Lower leg skin (tissue), 4 donors: Measurements from ENCODE around the gene MED10. TPM values are rescaled to one million over a fixed set of nuclear protein-coding genes. Genes with fewer than 3 reads are reported as not detected.
"Not testable (repeated sequence)": the region's sequence is repeated elsewhere in the genome, so short reads cannot be mapped to it uniquely, and the experiment has no call there.

Experiments
- DNase-seq, 2 donors: peaks; one replicate each; pipeline ENCODE4 v3.0.0-alpha.2; 2019; ENCODE audit warnings: low spot score in 2 of 2
- H3K4me3 ChIP-seq: fragments of 200-600 bp; sonication (generic); 2 replicates; pipeline ENCODE4 v1.5.1; 2017; ENCODE audit warnings: mild to moderate bottlenecking, low read depth; ENCODE audit not compliant: poor library complexity, severe bottlenecking
- CTCF ChIP-seq, 3 donors: fragments of 450-650 bp; IDR thresholded peaks; one replicate each; pipeline ENCODE4 v1.5.1; 2016; ENCODE audit warnings: antibody characterized with exemption in 3 of 3, mild to moderate bottlenecking in 3 of 3, moderate library complexity in 2 of 3
- POLR2A ChIP-seq, 2 donors: fragments of 450-650 bp; IDR thresholded peaks; one replicate each; pipeline ENCODE4 v1.6.1; 2016 to 2017; ENCODE audit warnings: antibody characterized with exemption in 2 of 2, mild to moderate bottlenecking in 1 of 2, moderate library complexity in 1 of 2
- WGBS, 2 donors: methylation state at CpG; one replicate each; pipeline ENCODE4 v1.1.5; 2018; 5-methylcytosine and 5-hydroxymethylcytosine counted together
- intact Hi-C: fragments of 100-400 bp; cut with DNase I; formaldehyde crosslinking; loops from one replicate; pipeline ENCODE4 v1.15.0; 2023; ENCODE audit warnings: low total_unique reads
- total RNA-seq, 4 donors: library from RNA; depleted of rRNA; stranded (reverse); fragments of >200 nt; gene quantifications; one replicate each; pipeline ENCODE4 v1.1.0, GENCODE V29; 2016

The MED10 gene
- total RNA-seq, 4 donors from 2014 or later, result 18.5 to 30.4 (median 24.9) TPM

GRCh38 chr5:6365142-6365976 is 13.0 kb downstream of the MED10 start:
- no peak for TF ChIP-seq POLR2A (IDR thresholded peaks at IDR 0.05)
- no peak for TF ChIP-seq CTCF (IDR thresholded peaks at IDR 0.05)
- intact Hi-C loops, result no loop called here
- 82 to 85% methylated on average over 15 of the region's 15 CpGs for WGBS, 2 donors
- no peak overlapping the region for H3K4me3 ChIP-seq
- peak in 1 of 2 donors; percentile 72 for DNase-seq

- intact Hi-C loops, DNase-seq: not testable (repeated sequence)
- WGBS, 2 donors, result 85 to 95% methylated on average over 4 of the region's 5 CpGs
Measured at GRCh38 chr5:6363454-6364011, 14.8 kb downstream of the MED10 start.

GRCh38 chr5:6362846-6363245 is 15.5 kb downstream of the MED10 start:
- 91 to 98% methylated on average over 7 of the region's 7 CpGs for WGBS, 2 donors
- TF ChIP-seq POLR2A (IDR thresholded peaks at IDR 0.05) (no peak), CTCF (IDR thresholded peaks at IDR 0.05) (no peak)
- intact Hi-C loops, result no loop called here
- peak in 1 of 2 donors; percentile 32 for DNase-seq
- no peak overlapping the region for H3K4me3 ChIP-seq

More at GRCh38 chr5:6363454-6364011, 14.8 kb downstream of the MED10 start:
- H3K4me3 ChIP-seq, result not testable (repeated sequence)

- TF ChIP-seq POLR2A (IDR thresholded peaks at IDR 0.05) (no peak), CTCF (IDR thresholded peaks at IDR 0.05) (no peak)
- 59 to 81% methylated on average over 8 of the region's 8 CpGs for WGBS, 2 donors
- no peak overlapping the region for H3K4me3 ChIP-seq
- intact Hi-C loops, result no loop called here
- DNase-seq, result peak in 1 of 2 donors; percentile 52
Measured at GRCh38 chr5:6361101-6361500, 17.2 kb downstream of the MED10 start.

GRCh38 chr5:6360323-6361072 is 17.8 kb downstream of the MED10 start:
- intact Hi-C loops, result no loop called here
- peak in 1 of 2 donors; percentile 77 for DNase-seq
- no peak overlapping the region for H3K4me3 ChIP-seq
- 71 to 83% methylated on average over 17 to 18 of the region's 18 CpGs for WGBS, 2 donors
- no peak for TF ChIP-seq CTCF (IDR thresholded peaks at IDR 0.05)
- TF ChIP-seq POLR2A (IDR thresholded peaks at IDR 0.05), result no peak
